Measurements from ENCODE around the gene CPNE4.
"Not testable (repeated sequence)": the region's sequence is repeated elsewhere in the genome, so short reads cannot be mapped to it uniquely, and the experiment has no call there.

The CPNE4 gene

DNA sequence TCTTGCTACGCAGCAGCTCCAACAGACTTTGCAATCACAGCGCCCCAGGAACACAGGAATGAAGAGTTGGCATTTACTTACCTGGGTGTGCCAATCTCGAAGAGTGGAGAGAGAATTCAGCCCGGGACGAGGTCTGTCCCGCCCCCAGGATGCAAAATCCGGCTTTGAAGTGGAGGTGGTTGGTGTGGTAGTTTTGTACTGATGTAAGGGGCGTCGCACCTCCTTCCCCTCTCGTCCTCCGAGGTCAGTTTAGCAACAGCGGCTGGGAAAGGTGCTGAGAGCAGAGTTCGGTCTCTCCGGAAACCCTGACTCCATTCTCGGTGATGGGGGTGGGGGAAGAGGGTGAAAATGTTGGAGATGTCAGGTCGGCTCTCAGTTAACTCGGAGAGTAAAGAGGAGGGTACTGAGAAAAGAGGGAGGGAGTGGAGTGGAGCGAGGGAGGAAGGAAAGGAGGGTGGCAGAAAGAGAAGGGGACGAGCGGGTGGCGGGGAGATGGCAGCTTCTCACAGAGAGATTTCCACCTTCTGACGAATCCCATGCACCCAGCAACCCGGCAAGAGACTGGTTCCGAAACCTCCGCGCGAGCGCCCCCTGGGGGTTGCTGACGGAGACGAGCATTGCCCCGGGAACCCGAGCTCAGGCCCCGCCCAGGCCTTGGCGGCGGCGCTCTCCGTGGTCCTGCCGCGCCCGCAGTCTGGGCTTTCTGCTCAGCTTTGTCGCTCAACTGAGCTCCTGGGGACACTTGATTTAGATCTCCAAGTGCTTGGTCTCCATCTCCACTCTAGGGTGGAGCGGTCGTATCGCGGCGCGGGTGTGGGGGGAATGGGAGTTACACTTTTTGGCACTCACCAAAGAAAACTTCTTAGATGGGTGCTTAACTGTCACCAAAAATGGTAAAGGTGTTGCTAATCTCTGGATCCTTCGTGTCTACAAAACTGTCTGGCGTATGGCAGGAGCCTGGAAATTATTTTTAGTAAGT is at the start of gene CPNE4:
Gene CPNE4 (minus strand): TSS at position 529 of the 979 bp plus-strand sequence.
- DNase-seq (ENCODE audit: insufficient read length, low spot score): peak; percentile 71
- no peak for FAIRE-seq

DNA sequence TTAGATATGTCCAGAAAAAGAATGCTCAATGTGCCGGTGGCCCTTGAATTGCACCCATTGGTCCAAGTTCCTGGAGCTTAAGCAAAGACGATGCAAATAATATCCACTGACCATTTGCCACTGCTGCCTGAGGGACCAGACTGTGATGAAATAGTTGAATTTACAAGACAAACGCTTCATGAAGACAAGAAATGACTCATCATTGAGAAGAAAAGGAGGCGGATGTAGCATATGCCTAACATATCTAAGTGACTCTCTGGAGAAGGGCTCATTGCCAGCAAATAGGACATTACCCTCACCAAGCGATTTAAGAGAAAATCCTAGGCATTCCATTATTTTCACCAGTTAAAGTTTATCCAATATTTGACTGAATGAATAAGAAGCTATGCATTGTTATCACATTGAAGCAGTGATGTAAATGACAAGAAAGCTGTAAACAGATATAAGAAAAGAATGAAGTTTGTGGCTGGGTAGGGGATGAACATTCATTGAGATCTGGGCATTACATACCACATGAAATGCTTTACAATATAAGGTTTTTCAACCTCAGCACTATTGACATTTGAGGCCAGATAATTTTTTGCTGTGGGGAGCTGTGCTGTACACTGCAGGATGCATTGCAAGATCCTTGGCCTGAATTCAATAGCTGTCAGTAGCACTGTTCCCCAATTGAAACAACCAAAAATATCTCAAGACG is 48.9 kb upstream of the CPNE4 start:
- DNase-seq (ENCODE audit: insufficient read length, low spot score): no peak
- no peak for FAIRE-seq

DNA sequence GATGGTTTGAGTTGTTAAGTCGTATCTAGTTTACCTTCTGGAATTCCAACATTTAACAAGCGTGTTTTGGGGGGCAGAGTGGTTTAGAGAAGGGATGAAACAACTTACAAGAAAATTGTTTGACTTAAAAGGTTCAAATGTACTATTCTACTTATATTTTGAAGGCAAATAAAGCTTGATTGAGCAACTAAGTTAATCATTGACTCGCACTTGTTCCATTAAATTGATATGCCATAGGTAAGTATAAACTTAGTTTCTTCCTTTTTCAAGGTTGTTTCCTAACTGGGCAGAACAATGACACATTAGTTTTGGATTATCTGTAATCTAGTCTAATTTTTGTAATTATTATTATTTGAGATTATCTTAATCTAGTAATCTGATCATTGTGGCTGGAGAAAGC is 48.3 kb upstream of the CPNE4 start:
- no peak for FAIRE-seq

DNA sequence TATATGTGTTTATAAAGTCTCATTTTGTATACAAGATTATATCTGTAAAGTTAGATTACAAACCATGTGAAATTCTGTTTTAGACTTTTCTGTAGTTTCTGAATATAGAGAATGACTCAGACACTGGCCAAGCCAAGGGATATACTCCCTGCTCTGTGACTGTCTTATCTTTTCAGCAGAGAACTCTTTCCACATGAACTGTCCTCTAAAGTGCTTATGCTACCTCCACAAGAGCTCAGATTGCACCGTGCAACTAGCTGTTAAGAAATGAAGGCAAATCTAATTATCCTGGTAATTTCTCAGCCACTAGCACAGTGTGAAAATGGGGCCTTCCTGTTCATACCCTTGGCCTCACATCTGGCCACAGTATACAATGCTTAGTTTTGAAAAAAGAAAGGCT is 44.3 kb upstream of the CPNE4 start:
- DNase-seq (ENCODE audit: insufficient read length, low spot score) (no peak), FAIRE-seq (no peak)

More for the DNA sequence above, 48.3 kb upstream of the CPNE4 start:
- no peak for DNase-seq (ENCODE audit: insufficient read length, low spot score)

DNA sequence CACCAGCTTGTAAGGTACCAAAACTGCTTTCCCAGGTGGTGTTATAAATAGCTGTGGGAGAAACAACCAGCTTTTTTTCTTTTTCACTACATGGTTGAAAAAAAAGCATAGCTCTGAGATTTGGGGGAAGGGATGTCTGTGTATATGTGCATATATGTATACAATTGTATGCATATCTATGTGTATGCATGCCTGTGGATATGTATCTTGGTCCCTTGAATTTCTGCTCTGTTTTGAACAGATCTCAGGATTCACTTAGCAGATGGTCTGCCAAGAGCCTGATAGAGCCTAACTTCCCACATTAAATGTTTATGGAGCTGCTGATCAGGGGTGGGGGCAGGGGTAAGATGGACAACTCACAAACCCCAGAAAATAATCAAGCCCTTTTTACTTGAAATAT is 39.0 kb upstream of the CPNE4 start:
- FAIRE-seq: no peak
- no peak for DNase-seq (ENCODE audit: insufficient read length, low spot score)

DNA sequence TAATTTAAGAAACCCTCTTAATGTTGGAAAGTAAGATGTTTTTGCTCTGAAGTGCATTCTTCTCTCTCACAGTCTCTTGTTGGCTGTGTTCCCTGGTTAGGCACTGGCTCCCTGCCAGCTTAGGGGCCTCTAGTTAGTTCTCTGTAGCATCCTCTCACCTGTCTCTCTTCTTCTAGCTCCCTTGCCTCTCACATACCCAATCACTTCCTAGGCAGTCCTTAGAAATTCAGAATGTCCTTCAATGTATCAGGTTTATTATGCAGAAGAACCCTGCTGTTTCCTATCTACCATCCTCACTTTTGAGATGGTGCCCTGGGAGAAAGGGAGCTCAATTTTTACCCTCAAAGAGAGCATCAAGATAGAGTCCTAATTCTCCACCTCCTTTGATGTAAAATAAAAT is 36.2 kb upstream of the CPNE4 start:
- FAIRE-seq: no peak
- DNase-seq (ENCODE audit: insufficient read length, low spot score): no peak

DNA sequence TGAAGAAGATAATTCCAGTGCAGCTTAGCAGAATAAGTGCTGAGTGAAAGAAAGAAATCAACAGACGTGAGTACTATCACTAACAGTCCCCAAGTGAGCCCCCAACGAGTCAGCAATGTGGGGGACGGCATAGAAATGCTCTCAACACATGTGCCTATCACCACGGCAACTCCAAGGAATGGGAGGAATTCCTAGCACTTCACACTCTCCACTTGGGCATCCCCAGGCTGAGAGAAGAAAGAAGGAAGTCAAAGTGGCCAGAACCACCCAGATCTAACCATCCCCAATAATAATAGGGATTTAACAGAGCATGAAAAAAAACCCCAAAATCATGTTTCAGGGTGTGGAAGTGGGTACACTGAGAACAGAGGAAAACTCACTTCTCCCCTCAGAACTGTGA is 29.3 kb upstream of the CPNE4 start:
- DNase-seq (ENCODE audit: insufficient read length, low spot score) (no peak), FAIRE-seq (no peak)

DNA sequence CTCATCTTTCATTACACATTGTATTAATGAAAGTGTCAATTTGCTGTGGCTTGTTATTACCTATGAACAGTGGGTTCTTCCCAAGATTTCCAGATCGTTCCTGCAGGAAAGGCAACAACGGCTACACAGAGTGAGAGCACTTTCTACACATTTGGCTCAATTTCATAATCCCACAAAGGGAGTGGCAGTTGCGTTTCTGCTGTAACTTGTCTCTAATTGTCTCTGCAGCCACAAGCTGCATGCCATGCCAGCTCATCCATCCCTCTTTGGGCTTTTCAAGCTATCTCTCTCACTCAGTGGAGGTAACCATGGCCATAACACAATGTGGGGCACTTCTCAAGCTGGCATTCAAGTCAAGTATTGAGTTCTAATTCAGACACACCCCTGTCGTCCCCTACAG is 27.7 kb upstream of the CPNE4 start:
- FAIRE-seq (no peak), DNase-seq (ENCODE audit: insufficient read length, low spot score) (no peak)

DNA sequence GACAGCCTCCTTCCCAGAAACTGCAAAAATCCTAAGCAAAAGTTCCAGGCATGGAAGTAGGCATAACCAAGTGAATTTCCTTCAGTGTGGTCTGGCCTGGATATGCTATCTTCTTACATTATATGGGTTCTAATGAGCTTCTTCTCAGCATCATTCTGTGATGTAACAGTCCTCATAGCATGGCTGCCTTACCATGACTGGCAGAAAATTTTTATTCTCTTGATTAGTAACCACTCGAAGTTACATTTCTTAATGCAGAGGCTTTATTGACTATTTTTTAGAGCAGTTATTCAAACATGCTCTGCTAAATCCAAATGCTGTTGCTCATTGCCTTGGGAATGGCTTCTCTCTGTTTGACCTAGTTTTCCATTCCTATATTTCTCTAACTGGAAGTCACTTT is 21.1 kb upstream of the CPNE4 start:
- DNase-seq (ENCODE audit: insufficient read length, low spot score) (no peak), FAIRE-seq (no peak)

DNA sequence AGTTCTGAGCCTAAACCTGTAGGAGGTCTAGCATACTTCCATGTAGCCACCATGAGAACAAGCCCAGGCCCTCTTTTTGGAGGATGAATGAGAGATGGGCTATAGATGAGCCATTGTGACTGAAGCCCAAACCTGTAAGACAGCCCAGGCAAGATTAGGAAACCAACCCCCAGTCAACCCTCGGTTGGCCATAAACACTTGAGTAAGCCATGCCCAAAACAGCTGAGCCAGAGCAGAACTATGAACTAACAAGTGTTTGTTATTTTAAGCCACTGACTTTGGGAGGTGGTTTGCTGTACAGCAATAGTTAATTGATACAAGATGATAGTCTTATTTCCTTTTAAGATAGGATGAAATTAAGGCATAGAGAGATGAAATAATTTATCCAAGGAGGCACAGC is 12.4 kb upstream of the CPNE4 start:
- no peak for DNase-seq (ENCODE audit: insufficient read length, low spot score)
- no peak for FAIRE-seq

DNA sequence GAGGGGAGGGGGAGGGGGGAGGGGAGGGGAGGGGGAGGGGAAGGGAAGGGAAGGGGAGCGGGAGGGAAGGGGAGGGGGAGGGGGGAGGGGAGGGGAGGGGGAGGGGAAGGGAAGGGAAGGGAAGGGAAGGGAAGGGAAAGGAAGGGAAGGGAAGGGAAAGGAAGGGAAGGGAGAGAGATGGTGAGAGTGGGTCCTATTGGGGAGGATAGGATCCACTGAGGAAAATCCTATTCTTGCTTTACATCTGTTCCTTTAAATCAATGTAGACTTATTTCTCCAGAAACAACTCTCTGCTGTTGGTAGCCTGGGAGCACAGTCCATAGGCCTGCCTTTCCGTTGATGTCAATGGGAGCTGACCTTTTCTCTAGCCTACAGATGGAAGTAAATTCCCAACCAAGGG is 10.1 kb upstream of the CPNE4 start:
- not testable (repeated sequence) for DNase-seq (ENCODE audit: insufficient read length, low spot score); FAIRE-seq

DNA sequence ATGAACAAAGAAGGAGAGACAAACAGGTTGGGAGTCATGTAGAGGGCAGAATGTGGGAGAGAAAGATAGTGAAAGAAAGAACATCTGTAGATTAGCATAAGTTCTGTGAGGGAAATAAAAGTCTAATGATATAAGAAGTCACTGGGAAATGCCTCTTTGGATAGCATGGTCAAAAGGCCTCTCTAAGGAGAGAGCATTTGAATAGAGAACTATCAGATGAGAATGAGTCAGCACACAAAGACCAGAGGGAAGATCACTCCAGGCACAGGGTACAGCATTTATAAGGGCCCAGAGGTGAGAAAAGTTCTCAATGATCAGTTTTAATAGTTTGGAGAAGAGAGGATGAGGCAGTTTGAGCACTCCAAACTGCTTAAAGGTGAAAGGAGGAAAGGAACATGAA is 7.9 kb upstream of the CPNE4 start:
- no peak for DNase-seq (ENCODE audit: insufficient read length, low spot score)
- FAIRE-seq: no peak

DNA sequence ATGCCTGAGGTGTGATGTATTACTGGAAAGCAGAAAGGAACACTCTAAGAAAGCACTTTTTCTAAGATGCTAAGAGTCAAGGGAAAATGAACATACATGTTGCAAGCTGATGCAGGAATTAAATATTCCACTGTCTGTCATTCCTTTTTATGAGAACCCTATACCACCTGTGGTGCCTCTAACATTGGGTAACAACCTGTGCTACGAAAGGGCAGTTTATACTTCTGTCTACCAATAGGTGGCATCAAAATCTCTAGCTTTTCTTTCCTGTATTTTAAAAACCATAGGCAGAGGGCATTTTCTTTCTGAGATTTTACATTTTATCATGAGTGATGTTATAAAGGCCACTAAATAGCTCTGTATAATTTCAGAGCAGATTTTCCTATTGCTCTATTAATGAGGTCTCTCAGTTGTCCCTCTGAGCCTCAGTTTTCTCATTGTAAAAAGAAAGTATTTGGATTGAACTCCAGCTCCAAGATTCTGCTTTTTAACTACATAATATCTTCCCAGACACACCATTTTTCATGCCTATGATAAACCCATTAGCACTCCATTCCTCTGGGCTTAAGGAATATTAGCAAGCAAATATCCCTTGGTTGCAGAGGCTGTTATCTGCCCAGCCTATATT is 3.5 kb upstream of the CPNE4 start:
- FAIRE-seq (no peak), DNase-seq (ENCODE audit: insufficient read length, low spot score) (no peak)

DNA sequence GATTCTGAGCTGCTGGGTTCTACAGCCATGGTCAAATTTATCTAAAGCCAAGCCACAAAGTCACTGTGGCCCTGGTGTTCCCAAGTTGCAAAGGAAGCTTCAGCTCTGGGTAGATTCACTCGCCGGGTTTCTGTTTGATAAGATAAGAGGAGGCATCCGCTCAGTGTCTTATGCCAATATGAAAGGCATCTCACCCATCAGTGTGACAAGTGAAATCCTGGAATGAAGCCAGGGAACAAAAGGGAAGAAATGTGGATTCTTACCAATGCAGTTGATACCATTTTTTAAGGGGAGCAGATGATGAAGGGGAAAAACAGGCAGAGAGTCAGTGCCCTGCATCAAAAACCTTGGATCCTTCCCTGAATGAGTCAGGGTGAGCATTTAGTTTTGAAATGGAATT is 2.8 kb upstream of the CPNE4 start:
- FAIRE-seq: no peak
- DNase-seq (ENCODE audit: insufficient read length, low spot score): no peak

DNA sequence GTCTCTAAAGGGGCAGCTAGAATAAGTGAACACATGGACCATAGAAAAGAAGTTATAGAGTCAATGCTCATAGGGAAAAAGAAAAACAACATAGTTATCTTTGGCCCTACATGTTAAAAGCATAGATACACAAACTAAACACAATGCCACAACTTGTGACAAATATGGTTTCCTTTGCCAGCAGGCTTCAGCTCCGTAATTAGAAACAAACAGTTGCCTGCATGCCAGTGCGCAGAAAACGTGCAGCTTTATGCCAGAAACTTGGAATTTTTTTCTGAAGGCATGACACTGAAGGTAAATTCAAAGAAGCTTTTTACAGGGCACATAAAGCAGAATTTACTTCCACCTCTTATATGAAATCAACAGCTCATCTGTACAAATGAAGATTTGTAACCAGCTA is 2.2 kb upstream of the CPNE4 start:
- no peak for FAIRE-seq

DNA sequence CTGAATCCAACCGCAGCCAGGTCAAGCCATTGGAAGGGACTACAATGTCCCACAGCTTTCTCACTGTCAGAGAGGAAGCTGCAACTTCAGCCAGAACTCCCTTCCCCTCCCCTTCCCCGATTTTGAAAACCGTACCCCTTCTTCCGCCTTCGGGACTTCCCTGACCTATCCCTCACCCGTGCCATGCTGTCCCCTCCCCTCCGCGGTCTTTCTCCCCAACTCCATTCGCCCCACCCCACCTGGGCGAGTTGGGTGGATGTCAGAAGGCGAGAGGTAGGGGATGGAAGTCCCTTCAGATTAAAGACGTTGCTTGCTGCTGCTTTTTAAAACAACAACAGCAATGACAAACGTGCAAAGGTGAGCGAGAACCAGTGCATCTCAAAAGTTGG is 723 bp downstream of the CPNE4 start:
- FAIRE-seq (no peak), DNase-seq (ENCODE audit: insufficient read length, low spot score) (no peak)

More for the DNA sequence above, 2.2 kb upstream of the CPNE4 start:
- no peak for DNase-seq (ENCODE audit: insufficient read length, low spot score)

DNA sequence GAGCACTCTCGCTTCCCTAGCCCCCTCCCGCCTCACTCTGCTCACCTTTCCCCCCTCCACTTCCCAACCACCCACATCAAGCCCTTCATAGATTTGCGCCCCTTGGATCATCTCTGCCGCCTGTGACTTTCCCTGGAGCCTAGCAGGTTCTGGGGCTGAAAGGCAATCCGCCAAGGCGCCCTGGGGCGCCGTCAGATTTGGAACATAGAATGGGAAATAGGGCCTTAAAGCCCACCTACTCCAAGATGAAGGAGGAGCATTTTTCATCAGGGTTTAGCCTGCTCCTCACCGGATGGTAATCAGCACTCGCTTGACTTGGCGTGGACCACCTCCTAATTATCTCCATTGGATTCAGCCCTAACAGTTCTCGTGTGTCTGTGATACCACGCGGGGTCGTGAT is 1.3 kb downstream of the CPNE4 start:
- FAIRE-seq (no peak), DNase-seq (ENCODE audit: insufficient read length, low spot score) (no peak)

DNA sequence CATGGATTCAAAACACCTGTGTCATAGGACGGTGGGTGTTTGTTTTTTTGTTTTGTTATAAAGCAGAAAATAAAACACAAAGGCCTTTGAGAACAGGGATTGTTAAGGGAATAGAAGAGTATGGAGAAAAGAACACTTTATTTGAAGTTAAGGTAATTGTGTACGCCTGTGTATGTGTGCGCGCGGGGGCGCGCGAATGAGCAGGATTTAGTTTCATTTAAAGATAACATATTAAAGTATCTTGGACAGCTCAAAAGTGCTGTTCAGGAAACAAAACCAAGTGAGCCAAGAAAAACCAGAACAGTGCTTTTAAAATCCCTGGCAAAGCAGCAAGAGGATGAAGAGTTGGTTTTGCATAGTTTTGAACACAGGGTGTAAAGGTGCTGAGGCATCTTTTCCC is 1.9 kb downstream of the CPNE4 start:
- FAIRE-seq: no peak
- DNase-seq (ENCODE audit: insufficient read length, low spot score): no peak

DNA sequence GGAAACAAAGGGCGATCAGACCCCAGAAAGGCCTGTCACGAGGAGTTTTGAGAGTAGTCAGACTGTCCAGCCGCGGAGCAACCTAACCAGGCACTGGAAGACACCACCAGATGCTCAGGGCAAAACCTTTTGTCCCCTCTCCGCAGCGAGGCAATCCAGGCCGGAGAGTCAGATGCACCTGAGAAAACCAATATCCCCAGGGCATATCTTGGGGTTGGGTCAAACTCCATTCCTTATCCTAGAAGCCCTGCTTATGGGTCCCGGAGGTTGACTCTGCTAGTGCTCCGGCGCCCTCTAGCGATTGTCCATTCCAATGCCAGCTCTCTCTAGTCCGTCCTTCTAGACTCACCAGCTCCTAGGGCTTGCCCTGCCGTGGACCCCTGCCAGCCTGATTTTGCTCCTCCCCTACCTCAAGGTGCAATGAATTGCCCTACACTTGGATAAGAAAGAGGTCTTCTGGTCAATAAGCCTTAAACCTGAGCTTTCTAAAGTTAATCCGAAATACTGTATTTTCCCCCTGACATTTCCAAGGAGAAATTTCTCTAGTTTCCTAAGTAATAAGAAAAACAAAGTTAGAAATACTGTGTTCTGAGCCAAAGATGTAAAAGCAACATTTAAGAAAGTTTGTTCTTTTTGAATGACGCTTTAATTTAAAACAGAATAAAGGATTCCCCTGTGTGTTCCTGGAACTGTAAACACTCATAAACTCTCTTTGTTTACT is 5.5 kb downstream of the CPNE4 start:
- FAIRE-seq: no peak
- peak; percentile 77 for DNase-seq (ENCODE audit: insufficient read length, low spot score)

DNA sequence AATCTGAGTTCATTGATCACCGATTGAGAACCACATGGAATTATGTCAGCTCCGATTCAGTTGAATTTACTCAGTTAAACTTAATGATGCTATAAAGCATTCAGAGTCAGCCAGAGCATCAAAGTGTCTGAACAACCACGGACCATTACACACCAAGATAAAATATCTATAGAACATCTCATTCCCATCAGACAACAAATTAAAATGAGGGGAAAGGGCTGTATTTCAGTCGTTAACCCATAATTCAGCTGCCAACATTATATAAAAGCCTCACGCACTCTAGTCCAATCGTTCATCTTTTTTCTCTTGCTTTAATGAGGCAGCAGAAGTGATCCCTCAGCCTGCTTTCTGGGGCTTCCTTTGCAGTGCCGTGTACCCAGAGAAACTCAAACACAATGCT is 11.9 kb downstream of the CPNE4 start:
- FAIRE-seq: no peak
- DNase-seq (ENCODE audit: insufficient read length, low spot score): no peak

DNA sequence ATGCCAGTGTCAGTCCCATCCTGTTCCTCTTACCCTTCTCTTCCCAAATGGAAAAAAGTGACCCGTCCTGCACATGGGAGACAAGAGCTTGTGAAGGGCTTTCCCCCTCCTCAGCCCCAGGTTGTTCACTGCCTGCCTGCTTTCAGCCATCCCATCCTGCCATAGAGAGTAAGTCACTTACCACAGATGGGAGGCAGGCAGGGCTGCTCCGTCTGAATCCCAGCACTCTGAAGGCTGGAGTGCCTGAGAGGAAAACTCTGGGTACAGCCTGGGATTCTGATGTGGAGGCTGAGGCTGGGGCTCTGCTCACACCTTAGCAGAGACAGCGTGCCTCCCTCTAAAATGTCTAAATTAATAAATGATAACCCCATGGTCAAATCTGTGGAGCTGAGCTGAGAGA is 14.8 kb downstream of the CPNE4 start:
- no peak for FAIRE-seq

More for the DNA sequence above, 14.8 kb downstream of the CPNE4 start:
- no peak for DNase-seq (ENCODE audit: insufficient read length, low spot score)

Data from HTR-8/SVneo (cell line).